Measurements from ENCODE around the gene CENPX.

The CENPX gene

GRCh38 chr17:82031885-82032627 lies 9.4 kb upstream of the CENPX start:
- DNase-seq (ENCODE audit: low read depth) = no peak
- H3K4me3 ChIP-seq (ENCODE audit: low read depth, low read length) = peak overlapping the region; percentile 58

GRCh38 chr17:82031303-82031884 lies 8.7 kb upstream of the CENPX start, which contains the start of gene RAC3:
Gene RAC3, plus strand, starts transcription at chr17:82031678. Its CDS starts 84 bp downstream, at chr17:82031762.
- DNase-seq (ENCODE audit: low read depth) = no peak
- peak within 1 kb of the TSS; percentile 58 for H3K4me3 ChIP-seq (ENCODE audit: low read depth, low read length)
- in situ Hi-C loops (cut with HindIII; ENCODE audit: low sequenced_read_pairs) = loop anchor here (10.0 kb wide), 2 partner anchors 57 to 103 kb away; partner anchors contain the start of gene ASPSCR1
- no peak for TF ChIP-seq CTCF (IDR thresholded peaks at IDR 0.05; ENCODE audit: low read depth, low read length, missing control alignments)

More at GRCh38 chr17:82031885-82032627, 9.4 kb upstream of the CENPX start:
- no peak for TF ChIP-seq CTCF (IDR thresholded peaks at IDR 0.05; ENCODE audit: low read depth, low read length, missing control alignments)
- in situ Hi-C loops (cut with HindIII; ENCODE audit: low sequenced_read_pairs) = loop anchor here (10.0 kb wide), 2 partner anchors 57 to 103 kb away; partner anchors contain the start of gene ASPSCR1

- peak overlapping the region; percentile 58 for H3K4me3 ChIP-seq (ENCODE audit: low read depth, low read length)
- in situ Hi-C loops (cut with HindIII; ENCODE audit: low sequenced_read_pairs) = loop anchor here (10.0 kb wide), 2 partner anchors 56 to 104 kb away; partner anchors contain the start of gene ASPSCR1
- peak; percentile 65 for DNase-seq (ENCODE audit: low read depth)
- peak; percentile 41 for TF ChIP-seq CTCF (IDR thresholded peaks at IDR 0.05; ENCODE audit: low read depth, low read length, missing control alignments)
Observed at GRCh38 chr17:82030470-82031302, 8.0 kb upstream of the CENPX start.

GRCh38 chr17:82029990-82030469 lies 7.4 kb upstream of the CENPX start:
- no peak overlapping the region for H3K4me3 ChIP-seq (ENCODE audit: low read depth, low read length)
- no peak for TF ChIP-seq CTCF (IDR thresholded peaks at IDR 0.05; ENCODE audit: low read depth, low read length, missing control alignments)
- no peak for DNase-seq (ENCODE audit: low read depth)
- in situ Hi-C loops (cut with HindIII; ENCODE audit: low sequenced_read_pairs) = loop anchor here (10.0 kb wide), 2 partner anchors 55 to 105 kb away; partner anchors contain the start of gene ASPSCR1

GRCh38 chr17:82029391-82029790 lies 6.7 kb upstream of the CENPX start:
- no peak for TF ChIP-seq CTCF (IDR thresholded peaks at IDR 0.05; ENCODE audit: low read depth, low read length, missing control alignments)
- no peak for DNase-seq (ENCODE audit: low read depth)
- no peak overlapping the region for H3K4me3 ChIP-seq (ENCODE audit: low read depth, low read length)
- in situ Hi-C loops (cut with HindIII; ENCODE audit: low sequenced_read_pairs) = no loop called here

GRCh38 chr17:82028966-82029365 lies 6.3 kb upstream of the CENPX start:
- no peak overlapping the region for H3K4me3 ChIP-seq (ENCODE audit: low read depth, low read length)
- in situ Hi-C loops (cut with HindIII; ENCODE audit: low sequenced_read_pairs) = no loop called here
- no peak for TF ChIP-seq CTCF (IDR thresholded peaks at IDR 0.05; ENCODE audit: low read depth, low read length, missing control alignments)
- no peak for DNase-seq (ENCODE audit: low read depth)

All from astrocyte of the cerebellum (primary cell).